Measurements from ENCODE around the gene SNAPC4. TPM values are rescaled to one million over a fixed set of nuclear protein-coding genes. Genes with fewer than 3 reads are reported as not detected.
A peak's percentile ranks its signal among the peaks of the same experiment; 100 is the strongest.
"Not testable (repeated sequence)": the region's sequence is repeated elsewhere in the genome, so short reads cannot be mapped to it uniquely, and the experiment has no call there.

SNAPC4 gene
- total and polyA plus RNA-seq, 4 donors, result 1.6 to 13.9 (median 7.3) TPM

DNA sequence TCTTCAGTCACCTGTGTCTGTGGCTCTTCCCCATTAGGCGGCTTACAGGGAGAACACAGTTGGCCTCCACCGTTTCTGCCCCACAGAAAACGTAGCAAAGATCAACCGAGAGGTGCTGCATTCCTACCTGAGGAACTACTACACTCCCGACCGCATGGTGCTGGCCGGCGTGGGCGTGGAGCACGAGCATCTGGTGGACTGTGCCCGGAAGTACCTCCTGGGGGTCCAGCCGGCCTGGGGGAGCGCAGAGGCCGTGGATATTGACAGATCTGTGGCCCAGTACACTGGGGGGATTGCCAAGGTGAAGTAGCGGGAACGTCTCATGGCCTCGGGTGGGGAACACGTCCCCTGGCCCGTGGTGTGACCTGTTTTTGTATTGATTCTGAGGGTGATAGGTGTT lies 16.9 kb upstream of the SNAPC4 start:
- Histone ChIP-seq H3K9me3 (ENCODE audit: control insufficient read depth, low read length) (no peaks in the 10 kb centered on the region), H3K27ac (ENCODE audit: low read depth in 1 of 2, low read length in 2 of 2) (no peak overlapping the region), H3K4me1 (ENCODE audit: control insufficient read depth in 1 of 2, insufficient read depth in 2 of 2, low read length in 2 of 2) (no peaks in the 10 kb centered on the region), H3K4me3 (ENCODE audit: low read length in 2 of 2) (no peak overlapping the region), H3K36me3 (ENCODE audit: control insufficient read depth in 1 of 2, insufficient read depth in 2 of 2, low read length in 1 of 2) (peaks cover 3 to 19% of the 10 kb centered on the region in 2 donors), H3K27me3 (ENCODE audit: control insufficient read depth in 1 of 2, insufficient read depth in 2 of 2, low read length in 1 of 2) (no peaks in the 10 kb centered on the region)
- intact Hi-C loops (cut with DNase I), result no loop called here
- 90 to 91% methylated on average over 19 of the region's 19 CpGs for WGBS, 2 donors
- DNase-seq, result no peak
- no peak for ATAC-seq (ENCODE audit: low FRiP score)

DNA sequence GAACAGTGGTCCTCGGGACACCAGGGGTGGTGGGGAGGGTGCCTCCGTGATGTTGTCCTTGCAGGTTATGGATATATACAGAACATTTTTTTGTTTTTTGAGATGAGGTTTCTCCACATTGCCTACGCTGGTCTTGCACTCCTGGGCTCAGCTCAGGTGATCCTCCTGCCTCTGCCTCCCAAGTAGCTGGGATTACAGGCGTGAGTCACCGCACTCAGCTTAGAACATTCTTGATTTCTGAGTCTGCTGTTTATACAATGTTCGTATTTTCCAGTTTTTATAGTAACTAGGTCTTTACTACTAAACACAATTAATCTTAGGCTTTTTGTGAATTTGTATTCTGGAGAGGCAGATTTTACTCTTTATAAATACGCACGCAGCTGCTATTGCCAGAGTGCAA lies 16.5 kb upstream of the SNAPC4 start:
- peaks cover 3 to 17% of the 10 kb centered on the region in 2 donors for H3K36me3 ChIP-seq (ENCODE audit: control insufficient read depth in 1 of 2, insufficient read depth in 2 of 2, low read length in 1 of 2)
- H3K4me1 ChIP-seq (ENCODE audit: control insufficient read depth in 1 of 2, insufficient read depth in 2 of 2, low read length in 2 of 2), result no peaks in the 10 kb centered on the region
- H3K9me3 ChIP-seq (ENCODE audit: control insufficient read depth, low read length), result no peaks in the 10 kb centered on the region
- WGBS, 2 donors, result 91 to 93% methylated on average over 8 of the region's 8 CpGs
- H3K4me3 ChIP-seq (ENCODE audit: low read length in 2 of 2), result no peak overlapping the region
- intact Hi-C loops (cut with DNase I), result no loop called here
- no peaks in the 10 kb centered on the region for H3K27me3 ChIP-seq (ENCODE audit: control insufficient read depth in 1 of 2, insufficient read depth in 2 of 2, low read length in 1 of 2)
- no peak overlapping the region for H3K27ac ChIP-seq (ENCODE audit: low read depth in 1 of 2, low read length in 2 of 2)
- DNase-seq (no peak), ATAC-seq (ENCODE audit: low FRiP score) (no peak)

DNA sequence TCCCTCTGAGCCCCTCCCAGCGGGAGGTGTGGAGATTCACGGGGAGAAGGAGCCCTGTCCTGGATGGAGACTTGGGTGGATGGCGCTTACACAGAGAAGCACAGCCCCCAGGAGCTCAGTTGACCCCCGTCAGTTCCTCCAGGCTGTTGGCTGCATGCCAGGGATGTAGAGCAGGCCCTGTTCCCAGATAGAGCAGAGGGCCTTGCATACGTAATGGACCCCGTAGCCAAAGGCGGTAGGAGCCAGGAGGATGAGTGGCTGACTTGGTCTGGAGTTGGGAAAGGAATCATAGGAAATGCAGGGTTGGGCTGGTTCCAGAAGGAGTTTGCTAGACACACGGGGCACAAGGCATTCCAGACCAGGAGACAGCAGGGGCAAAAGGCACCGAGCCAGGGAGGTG lies 13.0 kb upstream of the SNAPC4 start:
- Histone ChIP-seq H3K27me3 (ENCODE audit: control insufficient read depth in 1 of 2, insufficient read depth in 2 of 2, low read length in 1 of 2) (no peaks in the 10 kb centered on the region), H3K4me3 (ENCODE audit: low read length in 2 of 2) (no peak overlapping the region), H3K4me1 (ENCODE audit: control insufficient read depth in 1 of 2, insufficient read depth in 2 of 2, low read length in 2 of 2) (no peaks in the 10 kb centered on the region), H3K36me3 (ENCODE audit: control insufficient read depth in 1 of 2, insufficient read depth in 2 of 2, low read length in 1 of 2) (peaks cover 0 to 7% of the 10 kb centered on the region in 2 donors), H3K27ac (ENCODE audit: low read depth in 1 of 2, low read length in 2 of 2) (no peak overlapping the region), H3K9me3 (ENCODE audit: control insufficient read depth, low read length) (no peaks in the 10 kb centered on the region)
- ATAC-seq (ENCODE audit: low FRiP score) (no peak), DNase-seq (no peak)
- WGBS, 2 donors, result 53 to 58% methylated on average over 9 of the region's 9 CpGs
- intact Hi-C loops (cut with DNase I), result loop anchor here in 1 of 2 donors (5.0 kb wide), 1 partner anchor 69 kb away; the partner anchor contains the start of gene SEC16A

DNA sequence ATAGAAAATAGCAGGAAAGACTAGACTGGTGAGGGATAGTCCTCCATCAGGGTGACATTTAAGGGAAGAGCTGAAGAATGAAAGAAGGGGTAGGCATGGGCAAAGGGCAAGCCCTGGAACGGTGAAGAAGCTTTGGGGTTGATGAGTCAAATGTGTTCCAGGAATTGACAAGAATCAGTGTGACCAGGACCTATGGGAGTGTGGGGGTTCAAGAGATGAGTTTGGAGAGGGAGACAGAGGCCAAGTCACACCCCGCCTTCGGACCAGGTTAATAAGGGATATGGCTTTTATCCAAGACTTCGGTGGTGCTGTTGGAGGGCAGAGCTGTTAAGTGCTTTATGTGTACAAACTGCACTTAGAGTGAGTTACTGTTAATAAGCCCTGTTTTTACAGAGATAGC lies 11.4 kb upstream of the SNAPC4 start:
- peak overlapping the region in 1 of 2 donors; percentile 91 for H3K4me3 ChIP-seq (ENCODE audit: low read length in 2 of 2)
- DNase-seq (no peak), ATAC-seq (ENCODE audit: low FRiP score) (no peak)
- no peaks in the 10 kb centered on the region for H3K27me3 ChIP-seq (ENCODE audit: control insufficient read depth in 1 of 2, insufficient read depth in 2 of 2, low read length in 1 of 2)
- H3K27ac ChIP-seq (ENCODE audit: low read depth in 1 of 2, low read length in 2 of 2), result no peak overlapping the region
- intact Hi-C loops (cut with DNase I), result loop anchor here in 1 of 2 donors (5.0 kb wide), 1 partner anchor 71 kb away; the partner anchor contains the start of gene SEC16A
- no peaks in the 10 kb centered on the region for H3K4me1 ChIP-seq (ENCODE audit: control insufficient read depth in 1 of 2, insufficient read depth in 2 of 2, low read length in 2 of 2)
- no peaks in the 10 kb centered on the region for H3K9me3 ChIP-seq (ENCODE audit: control insufficient read depth, low read length)
- 49 to 53% methylated on average over 4 of the region's 4 CpGs for WGBS, 2 donors
- peaks cover 0 to 4% of the 10 kb centered on the region in 2 donors for H3K36me3 ChIP-seq (ENCODE audit: control insufficient read depth in 1 of 2, insufficient read depth in 2 of 2, low read length in 1 of 2)

DNA sequence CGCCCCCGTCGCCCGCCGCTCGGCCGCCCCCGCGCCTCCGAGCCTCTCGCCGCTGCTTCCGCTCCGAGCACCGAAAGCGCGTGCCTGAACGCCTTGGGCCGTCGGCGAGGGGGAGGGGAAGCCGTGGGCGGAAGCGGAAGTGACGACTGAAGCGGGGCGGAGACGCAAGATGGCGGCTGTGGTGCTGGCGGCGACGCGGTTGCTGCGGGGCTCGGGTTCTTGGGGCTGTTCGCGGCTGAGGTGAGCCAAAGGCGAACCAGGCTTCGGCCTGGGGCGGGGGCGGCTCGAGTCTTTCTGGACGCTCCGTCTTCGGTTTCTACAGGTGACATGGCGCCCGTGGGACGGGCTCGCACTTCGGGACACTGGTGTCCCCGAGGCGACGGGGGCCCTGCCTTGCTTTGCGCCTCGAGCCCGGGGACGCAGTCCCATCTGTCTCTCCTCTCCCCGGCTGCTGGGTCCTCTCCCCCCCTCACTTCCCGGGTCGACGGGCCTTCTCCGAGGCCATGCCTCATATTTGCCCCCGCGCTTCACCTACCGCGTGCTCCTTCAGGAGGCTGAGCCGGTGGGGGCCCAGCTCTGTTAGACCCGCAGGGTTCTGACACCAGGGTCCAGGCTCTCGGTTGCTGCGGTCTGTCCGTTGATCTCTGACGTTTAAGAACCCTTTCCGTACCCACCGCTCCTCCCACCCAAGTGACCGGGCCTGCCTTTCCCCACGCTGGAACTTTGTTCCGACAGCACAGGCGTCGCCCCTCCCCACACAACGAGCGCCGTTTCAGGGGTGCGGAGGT lies 10.7 kb upstream of the SNAPC4 start, which contains the start of the genes ENTR1 and PMPCA:
Gene ENTR1, minus strand, starts transcription at position 115 of the 788 bp plus-strand sequence. CDS start 217 bp downstream, outside the sequence.
Gene PMPCA, plus strand, starts transcription at position 159 of the 788 bp plus-strand sequence. Its CDS starts 11 bp downstream, at position 170.
- DNase-seq, result peak; percentile 96 to 99
- 0% methylated on average over 75 to 83 of the region's 83 CpGs for WGBS, 2 donors
- intact Hi-C loops (cut with DNase I), result loop anchor here in 1 of 2 donors (5.0 kb wide), 1 partner anchor 72 kb away; the partner anchor contains the start of gene SEC16A
- peak within 1 kb of the TSS; percentile 44 to 91 for H3K4me3 ChIP-seq (ENCODE audit: low read length in 2 of 2)
- H3K36me3 ChIP-seq (ENCODE audit: control insufficient read depth in 1 of 2, insufficient read depth in 2 of 2, low read length in 1 of 2), result peaks cover 0 to 4% of the 10 kb centered on the region in 2 donors
- H3K27me3 ChIP-seq (ENCODE audit: control insufficient read depth in 1 of 2, insufficient read depth in 2 of 2, low read length in 1 of 2), result no peaks in the 10 kb centered on the region
- no peaks in the 10 kb centered on the region for H3K4me1 ChIP-seq (ENCODE audit: control insufficient read depth in 1 of 2, insufficient read depth in 2 of 2, low read length in 2 of 2)
- H3K27ac ChIP-seq (ENCODE audit: low read depth in 1 of 2, low read length in 2 of 2), result peak within 1 kb of the TSS in 1 of 2 donors; percentile 9
- H3K9me3 ChIP-seq (ENCODE audit: control insufficient read depth, low read length), result no peaks in the 10 kb centered on the region
- peak; percentile 93 for ATAC-seq (ENCODE audit: low FRiP score)

DNA sequence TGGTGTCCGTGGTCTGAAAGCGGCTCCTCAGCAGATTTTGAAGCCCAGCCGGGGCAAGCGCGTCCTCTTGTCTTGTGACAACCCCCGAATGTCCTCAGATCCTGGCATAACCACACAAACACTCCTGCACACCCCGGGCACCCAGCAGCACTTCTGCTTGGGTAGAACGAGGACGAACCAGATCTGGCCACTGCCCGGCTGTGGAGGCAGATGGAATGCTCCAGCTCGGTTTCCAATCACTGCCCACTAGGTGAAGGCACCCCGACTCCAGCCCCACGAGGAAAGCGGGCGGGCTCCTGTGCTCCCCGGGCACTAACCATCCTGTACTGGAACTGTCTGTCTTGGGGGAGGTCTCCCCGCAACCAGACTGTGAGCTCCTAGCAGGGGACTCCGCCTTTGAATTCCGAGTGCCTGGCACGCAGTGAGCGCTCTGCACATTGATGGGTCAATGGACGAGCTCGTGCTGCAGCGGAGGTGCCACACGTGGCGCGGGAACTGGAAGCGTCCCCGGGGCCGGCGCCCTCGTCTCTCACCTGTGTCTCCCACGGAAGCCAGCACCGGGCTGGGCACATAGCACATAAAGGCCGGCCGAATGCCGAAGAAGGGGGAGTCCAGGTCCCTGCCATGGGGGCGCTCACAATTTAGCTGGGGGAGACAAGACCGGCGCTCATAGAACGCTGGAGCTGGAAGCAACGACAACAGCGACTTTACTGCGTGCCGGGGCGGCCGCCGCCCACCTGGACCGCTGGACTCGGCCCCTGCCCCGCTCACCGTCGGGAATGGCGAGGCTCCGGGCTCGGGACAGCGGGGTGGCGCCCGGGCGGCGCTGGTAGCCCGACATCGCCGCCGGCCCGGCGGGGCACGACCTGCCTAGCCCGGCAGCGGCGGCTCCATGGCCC lies 9.8 kb upstream of the SNAPC4 start:
- peak; percentile 31 for ATAC-seq (ENCODE audit: low FRiP score)
- DNase-seq, result peak in 1 of 2 donors; percentile 67
- Histone ChIP-seq H3K36me3 (ENCODE audit: control insufficient read depth in 1 of 2, insufficient read depth in 2 of 2, low read length in 1 of 2) (peaks cover 0 to 2% of the 10 kb centered on the region in 2 donors), H3K27me3 (ENCODE audit: control insufficient read depth in 1 of 2, insufficient read depth in 2 of 2, low read length in 1 of 2) (no peaks in the 10 kb centered on the region), H3K9me3 (ENCODE audit: control insufficient read depth, low read length) (no peaks in the 10 kb centered on the region), H3K27ac (ENCODE audit: low read depth in 1 of 2, low read length in 2 of 2) (peak overlapping the region in 1 of 2 donors; percentile 9), H3K4me1 (ENCODE audit: control insufficient read depth in 1 of 2, insufficient read depth in 2 of 2, low read length in 2 of 2) (no peaks in the 10 kb centered on the region), H3K4me3 (ENCODE audit: low read length in 2 of 2) (peak overlapping the region; percentile 44 to 91)
- intact Hi-C loops (cut with DNase I), result loop anchor here in 1 of 2 donors (5.0 kb wide), 1 partner anchor 72 kb away; the partner anchor contains the start of gene SEC16A
- WGBS, 2 donors, result 7 to 8% methylated on average over 54 to 71 of the region's 71 CpGs

DNA sequence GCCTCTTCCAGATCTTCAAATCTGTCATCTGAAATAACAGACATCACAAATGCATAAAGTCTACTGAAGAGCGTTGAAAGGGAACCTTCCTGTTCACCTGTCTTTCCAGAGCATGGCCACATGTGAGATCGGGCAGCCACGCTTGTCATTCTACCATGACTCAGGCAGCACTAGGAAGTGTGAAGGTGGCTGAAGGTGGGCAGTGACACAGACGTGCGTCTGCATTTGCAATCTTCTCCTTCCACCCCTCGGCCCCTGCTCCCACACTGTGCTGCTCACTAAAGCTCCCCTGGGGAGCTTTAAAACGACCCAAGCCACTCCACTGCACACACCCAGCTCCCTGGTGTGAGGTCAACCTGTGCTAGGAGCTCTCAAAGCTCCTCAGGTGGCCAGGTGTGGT lies 7.9 kb upstream of the SNAPC4 start:
- Histone ChIP-seq H3K36me3 (ENCODE audit: control insufficient read depth in 1 of 2, insufficient read depth in 2 of 2, low read length in 1 of 2) (no peaks in the 10 kb centered on the region), H3K9me3 (ENCODE audit: control insufficient read depth, low read length) (no peaks in the 10 kb centered on the region), H3K4me3 (ENCODE audit: low read length in 2 of 2) (no peak overlapping the region), H3K4me1 (ENCODE audit: control insufficient read depth in 1 of 2, insufficient read depth in 2 of 2, low read length in 2 of 2) (no peaks in the 10 kb centered on the region), H3K27me3 (ENCODE audit: control insufficient read depth in 1 of 2, insufficient read depth in 2 of 2, low read length in 1 of 2) (no peaks in the 10 kb centered on the region), H3K27ac (ENCODE audit: low read depth in 1 of 2, low read length in 2 of 2) (no peak overlapping the region)
- ATAC-seq (ENCODE audit: low FRiP score) (no peak), DNase-seq (no peak)
- intact Hi-C loops (cut with DNase I), result no loop called here
- 84 to 87% methylated on average over 7 of the region's 7 CpGs for WGBS, 2 donors

DNA sequence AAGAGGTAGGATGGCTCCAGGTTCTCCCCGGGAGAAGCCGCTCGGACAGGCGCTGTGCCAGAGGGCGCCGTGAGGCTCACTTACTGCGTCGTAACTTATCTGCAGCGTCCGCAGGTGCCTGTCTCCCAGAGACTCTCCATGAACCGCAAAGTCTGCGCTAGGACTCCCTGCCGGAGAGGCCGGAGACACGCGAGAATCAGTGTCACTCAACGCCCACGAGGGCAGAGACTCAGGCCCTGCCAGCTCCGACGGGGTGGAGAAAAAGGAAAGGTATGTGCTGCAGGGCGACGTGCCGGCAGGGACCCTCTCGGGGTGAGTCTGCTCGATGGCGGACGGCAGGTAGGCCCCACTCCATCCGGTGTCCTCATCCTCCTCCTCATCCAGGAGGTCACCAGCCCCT lies 7.1 kb upstream of the SNAPC4 start:
- H3K9me3 ChIP-seq (ENCODE audit: control insufficient read depth, low read length); intact Hi-C loops (cut with DNase I); H3K4me3 ChIP-seq (ENCODE audit: low read length in 2 of 2); ATAC-seq (ENCODE audit: low FRiP score); H3K36me3 ChIP-seq (ENCODE audit: control insufficient read depth in 1 of 2, insufficient read depth in 2 of 2, low read length in 1 of 2); H3K4me1 ChIP-seq (ENCODE audit: control insufficient read depth in 1 of 2, insufficient read depth in 2 of 2, low read length in 2 of 2); DNase-seq; H3K27ac ChIP-seq (ENCODE audit: low read depth in 1 of 2, low read length in 2 of 2); H3K27me3 ChIP-seq (ENCODE audit: control insufficient read depth in 1 of 2, insufficient read depth in 2 of 2, low read length in 1 of 2): not testable (repeated sequence)
- 93 to 96% methylated on average over 27 to 28 of the region's 28 CpGs for WGBS, 2 donors

All from aorta (tissue), 5 donors.